Liver (tissue), 9 donors: ENCODE results near the gene SEPTIN10. TPM values are rescaled to one million over a fixed set of nuclear protein-coding genes. Genes with fewer than 3 reads are reported as not detected.

Experiments
- DNase-seq: peaks from one replicate; pipeline ENCODE4 v3.0.0-alpha.2; 2017; ENCODE audit warnings: low spot score
- H3K27ac ChIP-seq, 2 donors: one replicate each; pipeline ENCODE4 v1.7.0; 2013; ENCODE audit warnings: inconsistent platforms in 2 of 2, low read length in 2 of 2, control low read depth in 1 of 2, low read depth in 1 of 2, mild to moderate bottlenecking in 1 of 2
- H3K27me3 ChIP-seq, 4 donors: one replicate each; pipeline versions ENCODE4 v1.6.1 to v1.7.0; 2013; ENCODE audit warnings: low read length in 3 of 4, inconsistent platforms in 1 of 4, mild to moderate bottlenecking in 1 of 4, moderate library complexity in 1 of 4; ENCODE audit not compliant: control insufficient read depth in 4 of 4, insufficient read depth in 4 of 4
- H3K36me3 ChIP-seq, 4 donors: one replicate each; pipeline versions ENCODE4 v1.6.1 to v1.7.0; 2013; ENCODE audit warnings: low read length in 3 of 4, mild to moderate bottlenecking in 3 of 4, low read depth in 1 of 4, moderate library complexity in 1 of 4; ENCODE audit not compliant: control insufficient read depth in 4 of 4, insufficient read depth in 3 of 4
- H3K4me1 ChIP-seq, 4 donors: one replicate each; pipeline versions ENCODE4 v1.6.1 to v1.7.0; 2013; ENCODE audit warnings: low read length in 3 of 4, mild to moderate bottlenecking in 3 of 4, moderate library complexity in 1 of 4; ENCODE audit not compliant: control insufficient read depth in 4 of 4, insufficient read depth in 4 of 4
- H3K4me3 ChIP-seq, 3 donors: one replicate each; pipeline versions ENCODE4 v1.6.1 to v1.7.0; 2013; ENCODE audit warnings: low read length in 3 of 3, control low read depth in 1 of 3, low read depth in 1 of 3, mild to moderate bottlenecking in 1 of 3
- H3K9ac ChIP-seq, 2 donors: one replicate each; pipeline ENCODE4 v1.7.0; 2013; ENCODE audit warnings: low read length in 2 of 2, mild to moderate bottlenecking in 2 of 2, moderate library complexity in 2 of 2, control low read depth in 1 of 2, low read depth in 1 of 2
- H3K9me3 ChIP-seq, 4 donors: one replicate each; pipeline versions ENCODE4 v1.6.1 to v1.7.0; 2013; ENCODE audit warnings: low read length in 3 of 4; ENCODE audit not compliant: control insufficient read depth in 4 of 4
- EGR1 ChIP-seq, 2 donors: IDR thresholded peaks; 2 replicates each; pipeline ENCODE4 v1.6.1; 2016 to 2018; ENCODE audit warnings: antibody characterized with exemption in 2 of 2, low read depth in 2 of 2
- FOXA1 ChIP-seq: IDR thresholded peaks from 2 replicates; pipeline ENCODE4 v1.6.1; 2016; ENCODE audit warnings: antibody characterized with exemption
- GABPA ChIP-seq, 2 donors: IDR thresholded peaks in 1 of 2; conservative IDR thresholded peaks in 1 of 2; 2 replicates each; pipeline ENCODE4 v1.6.1; 2016; ENCODE audit warnings: antibody characterized with exemption in 2 of 2, mild to moderate bottlenecking in 1 of 2, moderate library complexity in 1 of 2
- HNF4G ChIP-seq: IDR thresholded peaks from 2 replicates; pipeline ENCODE4 v1.6.1; 2016; ENCODE audit warnings: antibody characterized with exemption
- RAD21 ChIP-seq, 2 donors: IDR thresholded peaks; 2 replicates each; pipeline ENCODE4 v1.6.1; 2016; ENCODE audit warnings: antibody characterized with exemption in 2 of 2, mild to moderate bottlenecking in 2 of 2
- SP1 ChIP-seq: IDR thresholded peaks from 2 replicates; pipeline ENCODE4 v1.6.1; 2018; ENCODE audit warnings: antibody characterized with exemption, mild to moderate bottlenecking
- TAF1 ChIP-seq: conservative IDR thresholded peaks from 2 replicates; pipeline ENCODE4 v1.6.1; 2016; ENCODE audit warnings: antibody characterized with exemption, mild to moderate bottlenecking
- YY1 ChIP-seq: IDR thresholded peaks from 2 replicates; pipeline ENCODE4 v1.6.1; 2016; ENCODE audit warnings: antibody characterized with exemption, mild to moderate bottlenecking
- WGBS: extraction: QIAGEN DNeasy Blood & Tissue Kit; methylation state at CpG from one replicate; pipeline ENCODE4 v1.1.7; 2013; 5-methylcytosine and 5-hydroxymethylcytosine counted together
- polyA plus RNA-seq, 2 donors: library from polyadenylated mRNA; stranded (reverse) in 1 of 2; unstranded in 1 of 2; fragments of 200-250 nt in 1 of 2; fragments of >200 nt in 1 of 2; fragmentation: Nextera tagmentation in 1 of 2; extraction: Ambion mirVana in 1 of 2; gene quantifications; one replicate each; pipeline versions ENCODE4 v1.2.1 to v1.2.3, GENCODE V29; 2013 to 2015
- total RNA-seq, 2 donors: library from RNA; depleted of rRNA; stranded (reverse); fragments of >200 nt; gene quantifications; one replicate each; pipeline ENCODE4 v1.2.3, GENCODE V29; 2014
- TF ChIP-seq, protein P1 (sequence below): IDR thresholded peaks from 2 replicates; pipeline ENCODE4 v1.6.1; 2016; ENCODE audit warnings: antibody characterized with exemption, mild to moderate bottlenecking
- TF ChIP-seq, protein P2 (sequence below): fragments of 150-350 bp; IDR thresholded peaks from 2 replicates; pipeline ENCODE4 v1.5.1; 2017; ENCODE audit warnings: improper control_type of control experiment, low read depth, low read length; ENCODE audit not compliant: missing input control
- donor health status: healthy.
- donor health status: healthy.
- donor health status: healthy.
- donor health status: healthy.
- donor health status: healthy.

Gene SEPTIN10
- total and polyA plus RNA-seq, 4 donors, result 19.6 to 35.9 (median 20.1) TPM

DNA sequence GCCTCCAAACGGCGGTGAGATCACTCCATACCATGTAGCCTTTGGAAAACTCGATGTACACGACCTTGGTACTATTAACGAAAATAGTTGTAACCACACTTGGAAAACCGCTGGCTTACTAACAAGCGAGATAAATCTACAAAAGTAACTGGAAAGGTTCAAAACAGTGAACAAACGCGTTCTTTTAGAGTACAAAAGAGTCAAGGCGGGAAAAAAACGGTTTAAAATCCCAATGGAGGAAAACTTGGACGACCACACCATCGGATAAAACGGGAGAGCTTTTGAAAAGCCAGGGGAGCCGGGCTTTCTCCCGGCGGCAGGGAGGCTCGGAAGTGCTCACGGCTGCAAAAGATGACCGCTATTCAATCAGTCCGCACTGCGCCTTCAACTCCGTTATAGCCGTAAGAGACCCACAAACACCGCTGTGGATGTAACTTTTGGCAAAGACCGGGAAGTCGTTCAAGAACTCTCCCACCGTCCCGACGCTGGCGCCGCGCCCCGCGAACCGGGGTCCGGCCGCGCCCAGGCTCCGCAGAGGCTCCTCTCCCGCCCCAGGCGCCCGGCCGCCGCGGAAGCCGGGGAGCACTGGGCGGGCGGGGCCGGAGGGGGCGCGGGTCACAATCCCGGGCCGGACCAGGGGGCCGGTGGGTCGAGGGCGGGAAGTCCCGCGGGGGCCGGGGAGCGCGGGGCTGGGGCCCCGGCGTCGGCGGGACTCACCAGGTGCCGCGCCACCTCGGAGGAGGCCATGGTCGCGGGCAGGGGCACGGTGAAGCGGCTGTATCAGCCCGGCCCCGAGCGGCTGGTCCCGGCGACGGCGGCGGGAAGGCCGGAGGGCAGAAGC lies 465 bp downstream of the SEPTIN10 start:
- Histone ChIP-seq H3K36me3 (no peaks in the 10 kb centered on the region), H3K27me3 (no peaks in the 10 kb centered on the region), H3K4me3 (peak overlapping the region; percentile 77 to 96 (median 95)), H3K9me3 (no peaks in the 10 kb centered on the region), H3K9ac (peak overlapping the region; percentile 89 to 97), H3K4me1 (peaks cover 4 to 35% (median 20%) of the 10 kb centered on the region in 4 donors), H3K27ac (peak overlapping the region; percentile 91)
- no peak for TF ChIP-seq HNF4G
- peak; percentile 52 for TF ChIP-seq YY1
- TF ChIP-seq, protein P1, sequence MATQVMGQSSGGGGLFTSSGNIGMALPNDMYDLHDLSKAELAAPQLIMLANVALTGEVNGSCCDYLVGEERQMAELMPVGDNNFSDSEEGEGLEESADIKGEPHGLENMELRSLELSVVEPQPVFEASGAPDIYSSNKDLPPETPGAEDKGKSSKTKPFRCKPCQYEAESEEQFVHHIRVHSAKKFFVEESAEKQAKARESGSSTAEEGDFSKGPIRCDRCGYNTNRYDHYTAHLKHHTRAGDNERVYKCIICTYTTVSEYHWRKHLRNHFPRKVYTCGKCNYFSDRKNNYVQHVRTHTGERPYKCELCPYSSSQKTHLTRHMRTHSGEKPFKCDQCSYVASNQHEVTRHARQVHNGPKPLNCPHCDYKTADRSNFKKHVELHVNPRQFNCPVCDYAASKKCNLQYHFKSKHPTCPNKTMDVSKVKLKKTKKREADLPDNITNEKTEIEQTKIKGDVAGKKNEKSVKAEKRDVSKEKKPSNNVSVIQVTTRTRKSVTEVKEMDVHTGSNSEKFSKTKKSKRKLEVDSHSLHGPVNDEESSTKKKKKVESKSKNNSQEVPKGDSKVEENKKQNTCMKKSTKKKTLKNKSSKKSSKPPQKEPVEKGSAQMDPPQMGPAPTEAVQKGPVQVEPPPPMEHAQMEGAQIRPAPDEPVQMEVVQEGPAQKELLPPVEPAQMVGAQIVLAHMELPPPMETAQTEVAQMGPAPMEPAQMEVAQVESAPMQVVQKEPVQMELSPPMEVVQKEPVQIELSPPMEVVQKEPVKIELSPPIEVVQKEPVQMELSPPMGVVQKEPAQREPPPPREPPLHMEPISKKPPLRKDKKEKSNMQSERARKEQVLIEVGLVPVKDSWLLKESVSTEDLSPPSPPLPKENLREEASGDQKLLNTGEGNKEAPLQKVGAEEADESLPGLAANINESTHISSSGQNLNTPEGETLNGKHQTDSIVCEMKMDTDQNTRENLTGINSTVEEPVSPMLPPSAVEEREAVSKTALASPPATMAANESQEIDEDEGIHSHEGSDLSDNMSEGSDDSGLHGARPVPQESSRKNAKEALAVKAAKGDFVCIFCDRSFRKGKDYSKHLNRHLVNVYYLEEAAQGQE, result peak; percentile 43
- DNase-seq, result no peak
- WGBS, result under 1% methylated on average over 82 of the region's 82 CpGs

DNA sequence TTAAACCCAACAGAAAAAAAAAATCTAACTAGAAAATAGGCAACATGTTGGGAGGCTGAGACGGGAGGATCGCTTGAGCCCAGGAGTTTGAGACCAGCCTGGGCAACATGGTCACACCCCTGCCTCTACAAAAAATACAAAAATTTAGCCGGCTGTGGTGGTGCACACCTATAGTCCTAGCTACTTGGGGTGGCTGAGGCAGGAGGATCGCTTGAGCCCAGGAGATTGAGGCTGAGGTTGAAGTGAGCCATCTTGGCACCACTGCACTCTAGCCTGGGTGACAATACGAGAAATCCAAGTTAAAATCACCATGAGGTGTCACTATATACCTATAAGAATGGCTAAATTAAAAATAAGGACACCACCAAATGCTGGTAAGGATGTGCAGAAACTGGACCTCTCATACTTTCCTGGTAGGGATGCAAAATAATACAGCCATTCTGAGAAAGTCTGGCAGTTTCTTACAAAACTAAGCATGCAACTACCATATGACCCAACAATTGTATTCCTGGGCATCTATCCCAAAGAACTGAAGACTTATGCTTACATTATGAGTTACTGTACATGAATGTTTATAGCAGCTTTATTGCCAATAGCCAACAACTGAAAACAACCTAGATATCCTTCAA lies 2.2 kb downstream of the SEPTIN10 start:
- Histone ChIP-seq H3K27me3 (no peaks in the 10 kb centered on the region), H3K9me3 (no peaks in the 10 kb centered on the region), H3K4me3 (no peak overlapping the region), H3K9ac (no peak overlapping the region), H3K4me1 (peaks cover 1 to 27% (median 12%) of the 10 kb centered on the region in 4 donors), H3K36me3 (no peaks in the 10 kb centered on the region), H3K27ac (no peak overlapping the region)
- TF ChIP-seq, protein P2, sequence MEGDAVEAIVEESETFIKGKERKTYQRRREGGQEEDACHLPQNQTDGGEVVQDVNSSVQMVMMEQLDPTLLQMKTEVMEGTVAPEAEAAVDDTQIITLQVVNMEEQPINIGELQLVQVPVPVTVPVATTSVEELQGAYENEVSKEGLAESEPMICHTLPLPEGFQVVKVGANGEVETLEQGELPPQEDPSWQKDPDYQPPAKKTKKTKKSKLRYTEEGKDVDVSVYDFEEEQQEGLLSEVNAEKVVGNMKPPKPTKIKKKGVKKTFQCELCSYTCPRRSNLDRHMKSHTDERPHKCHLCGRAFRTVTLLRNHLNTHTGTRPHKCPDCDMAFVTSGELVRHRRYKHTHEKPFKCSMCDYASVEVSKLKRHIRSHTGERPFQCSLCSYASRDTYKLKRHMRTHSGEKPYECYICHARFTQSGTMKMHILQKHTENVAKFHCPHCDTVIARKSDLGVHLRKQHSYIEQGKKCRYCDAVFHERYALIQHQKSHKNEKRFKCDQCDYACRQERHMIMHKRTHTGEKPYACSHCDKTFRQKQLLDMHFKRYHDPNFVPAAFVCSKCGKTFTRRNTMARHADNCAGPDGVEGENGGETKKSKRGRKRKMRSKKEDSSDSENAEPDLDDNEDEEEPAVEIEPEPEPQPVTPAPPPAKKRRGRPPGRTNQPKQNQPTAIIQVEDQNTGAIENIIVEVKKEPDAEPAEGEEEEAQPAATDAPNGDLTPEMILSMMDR, result peak; percentile 30
- TF ChIP-seq YY1 (peak; percentile 30), SP1 (no peak), EGR1 (IDR thresholded peaks at IDR 0.05; ENCODE audit: low read depth in 2 of 2) (no peak), RAD21 (IDR thresholded peaks at IDR 0.05) (peak; percentile 70)
- DNase-seq, result no peak
- WGBS, result 86% methylated on average over 5 of the region's 5 CpGs

DNA sequence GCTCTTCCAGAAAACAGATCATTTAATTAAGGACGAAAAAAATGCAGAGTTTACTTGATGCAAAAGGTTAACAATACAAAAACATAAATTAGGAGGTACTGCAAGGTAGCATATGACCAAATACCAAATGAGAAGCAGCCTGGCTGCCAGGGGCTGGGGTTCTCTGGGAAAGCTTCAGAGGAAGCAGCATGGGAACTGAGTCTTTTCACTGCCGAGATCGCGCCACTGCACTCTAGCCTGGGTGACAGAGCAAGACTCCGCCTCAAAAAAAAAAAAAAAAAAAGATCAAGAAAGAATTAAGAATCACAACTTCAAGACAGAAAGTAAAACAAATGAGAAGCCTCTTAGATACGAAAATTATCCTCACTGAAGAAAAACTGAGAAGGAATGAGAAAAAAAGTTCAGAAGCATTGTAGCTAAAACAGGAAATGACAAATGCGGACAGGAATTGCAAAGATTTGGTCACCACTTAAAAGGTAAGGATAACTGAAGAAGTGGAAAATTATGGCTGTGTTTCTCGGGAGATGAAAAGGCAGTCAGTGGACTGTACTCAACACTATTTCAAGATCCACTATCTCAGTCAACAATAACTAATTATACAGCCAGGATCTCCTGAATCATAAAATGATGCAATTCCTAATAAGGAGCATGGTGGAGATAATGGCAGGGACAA lies 4.3 kb downstream of the SEPTIN10 start:
- Histone ChIP-seq H3K4me3 (no peak overlapping the region), H3K4me1 (peaks cover 1 to 17% (median 9%) of the 10 kb centered on the region in 4 donors), H3K27me3 (no peaks in the 10 kb centered on the region), H3K9ac (peak overlapping the region in 1 of 2 donors; percentile 19), H3K9me3 (no peaks in the 10 kb centered on the region), H3K36me3 (no peaks in the 10 kb centered on the region), H3K27ac (peak overlapping the region in 1 of 2 donors; percentile 30)
- WGBS, result 68% methylated on average over 8 of the region's 8 CpGs
- DNase-seq, result no peak
- no peak for TF ChIP-seq FOXA1
- no peak for TF ChIP-seq GABPA (IDR thresholded peaks at IDR 0.05 in 1 of 2, conservative IDR thresholded peaks at IDR 0.05 in 1 of 2)
- TF ChIP-seq YY1, result no peak
- TF ChIP-seq HNF4G, result no peak
- no peak for TF ChIP-seq TAF1
